Kidney epithelial cell (primary cell): ENCODE results near the gene TMTC3. TPM values are rescaled to one million over a fixed set of nuclear protein-coding genes. Genes with fewer than 3 reads are reported as not detected.
"Not testable (repeated sequence)": the region's sequence is repeated elsewhere in the genome, so short reads cannot be mapped to it uniquely, and the experiment has no call there.

Experiments used
- DNase-seq: peaks from one replicate; pipeline ENCODE4 v3.0.0-alpha.2; 2010; ENCODE audit warnings: low read depth
- H3K27me3 ChIP-seq: 2 replicates; pipeline ENCODE4 v1.6.0; 2011; ENCODE audit warnings: low read length; ENCODE audit not compliant: control insufficient read depth, insufficient read depth
- H3K36me3 ChIP-seq: 2 replicates; pipeline ENCODE4 v1.5.1; 2011; ENCODE audit warnings: low read length; ENCODE audit not compliant: control insufficient read depth, insufficient read depth
- H3K4me3 ChIP-seq: 2 replicates; pipeline ENCODE4 v1.5.1; 2011; ENCODE audit warnings: low read depth, mild to moderate bottlenecking, control low read depth, low read length
- CTCF ChIP-seq: IDR thresholded peaks from 2 replicates; pipeline ENCODE4 v1.5.1; 2011; ENCODE audit warnings: mild to moderate bottlenecking, moderate library complexity, low read length, control low read depth, inconsistent platforms; ENCODE audit not compliant: insufficient read depth, poor library complexity, severe bottlenecking
- total RNA-seq: library from RNA; depleted of rRNA; stranded (reverse); fragments of >200 nt; gene quantifications from 2 replicates; pipeline ENCODE4 v1.2.3, GENCODE V29; 2015

The TMTC3 gene
- total RNA-seq, 1 donor from 2014 or later = 25.8 TPM

DNA sequence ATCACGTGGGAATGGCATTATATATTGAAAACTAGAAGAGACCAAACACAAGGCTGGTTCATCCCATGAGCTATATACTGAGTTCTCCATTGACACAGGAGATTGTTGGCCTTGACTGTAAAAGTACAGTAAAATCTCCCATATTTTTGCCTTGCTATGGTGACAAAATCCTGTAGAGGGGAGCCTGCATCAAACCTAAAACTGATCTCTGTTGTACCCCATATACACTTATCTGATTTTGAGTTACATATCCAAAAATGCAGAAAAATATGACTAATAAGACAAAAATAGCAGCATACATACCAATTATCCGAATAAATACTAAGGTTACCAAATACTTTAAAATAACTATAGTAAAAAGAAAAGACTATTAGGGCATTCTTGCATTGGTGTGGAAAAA is 60.4 kb downstream of the TMTC3 start:
- TF ChIP-seq CTCF = no peak
- H3K27me3 ChIP-seq = no peaks in the 10 kb centered on the region
- no peak for DNase-seq

GRCh38 chr12:88206601-88207000 is 64.5 kb downstream of the TMTC3 start:
- no peak for TF ChIP-seq CTCF

More for the DNA sequence above, 60.4 kb downstream of the TMTC3 start:
- no peaks in the 10 kb centered on the region for H3K36me3 ChIP-seq
- H3K4me3 ChIP-seq = no peak overlapping the region

GRCh38 chr12:88207921-88208620 is 66.0 kb downstream of the TMTC3 start:
- no peak for DNase-seq
- TF ChIP-seq CTCF = no peak
- Histone ChIP-seq H3K4me3 (no peak overlapping the region), H3K27me3 (no peaks in the 10 kb centered on the region), H3K36me3 (no peaks in the 10 kb centered on the region)

More at GRCh38 chr12:88206601-88207000, 64.5 kb downstream of the TMTC3 start:
- no peak for DNase-seq
- Histone ChIP-seq H3K4me3 (no peak overlapping the region), H3K27me3 (no peaks in the 10 kb centered on the region), H3K36me3 (no peaks in the 10 kb centered on the region)

DNA sequence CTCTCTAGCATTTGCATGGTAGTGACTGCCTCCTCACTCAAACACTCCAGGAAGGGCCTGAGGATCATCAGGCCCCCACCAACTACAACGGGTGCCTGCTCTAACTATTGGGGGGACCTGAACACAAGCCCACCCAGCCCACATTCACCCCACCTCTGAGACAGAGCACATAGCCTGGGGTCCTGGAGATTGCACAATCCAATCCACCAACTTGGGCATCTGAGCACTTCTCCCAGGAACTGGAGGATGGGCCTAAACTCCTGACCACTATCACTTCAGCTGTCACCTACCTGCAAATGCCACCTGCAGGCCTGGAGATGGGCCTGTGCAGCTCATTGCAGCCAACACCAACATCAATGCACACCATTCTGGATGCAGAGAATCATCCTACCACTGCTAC is 66.6 kb downstream of the TMTC3 start:
- no peak overlapping the region for H3K4me3 ChIP-seq
- no peak for TF ChIP-seq CTCF
- no peaks in the 10 kb centered on the region for H3K27me3 ChIP-seq
- H3K36me3 ChIP-seq = no peaks in the 10 kb centered on the region
- DNase-seq = no peak

GRCh38 chr12:88210311-88210710 is 68.2 kb downstream of the TMTC3 start:
- not testable (repeated sequence) for H3K27me3 ChIP-seq, DNase-seq, H3K36me3 ChIP-seq, H3K4me3 ChIP-seq

- Histone ChIP-seq H3K4me3 (no peak overlapping the region), H3K36me3 (no peaks in the 10 kb centered on the region), H3K27me3 (no peaks in the 10 kb centered on the region)
- no peak for TF ChIP-seq CTCF
- DNase-seq = no peak
These were observed 76.2 kb downstream of the TMTC3 start for GRCh38 chr12:88218293-88218692.
